GM18951 (cell line): ENCODE results near the gene HSPG2.
"Not testable (repeated sequence)": the region's sequence is repeated elsewhere in the genome, so short reads cannot be mapped to it uniquely, and the experiment has no call there.

Experiments used
- POLR2A ChIP-seq: IDR thresholded peaks from 4 replicates; pipeline ENCODE4 v1.6.1; 2011; ENCODE audit warnings: mild to moderate bottlenecking; ENCODE audit not compliant: insufficient read length, insufficient read depth; ENCODE audit errors: extremely low read depth
- in situ Hi-C: fragments of 300-500 bp; cut with MboI; formaldehyde crosslinking; loops from one replicate; pipeline ENCODE4 v1.12.0; 2022; ENCODE audit warnings: low sequenced_read_pairs, mixed read lengths, inconsistent platforms; ENCODE audit not compliant: unreplicated experiment

Gene HSPG2

GRCh38 chr1:21779613-21780521 is 157.2 kb downstream of the HSPG2 start:
- in situ Hi-C loops, result no loop called here
- no peak for TF ChIP-seq POLR2A

DNA sequence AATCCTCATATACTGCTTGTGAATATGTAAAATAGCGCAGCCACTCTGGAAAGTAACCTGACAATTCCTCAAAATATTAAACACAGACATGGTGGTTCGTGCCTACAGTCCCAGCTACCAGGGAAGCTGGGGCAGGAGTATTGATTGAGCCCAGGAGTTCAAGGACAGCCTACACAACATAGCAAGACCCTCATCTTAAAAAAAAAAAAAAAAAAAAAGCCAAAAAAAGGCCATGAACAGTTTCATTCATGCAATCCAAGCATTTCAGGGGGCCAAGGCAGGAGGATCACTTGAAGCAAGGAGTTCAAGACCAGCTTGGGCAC is 158.7 kb downstream of the HSPG2 start:
- in situ Hi-C loops, result no loop called here
- TF ChIP-seq POLR2A, result no peak

DNA sequence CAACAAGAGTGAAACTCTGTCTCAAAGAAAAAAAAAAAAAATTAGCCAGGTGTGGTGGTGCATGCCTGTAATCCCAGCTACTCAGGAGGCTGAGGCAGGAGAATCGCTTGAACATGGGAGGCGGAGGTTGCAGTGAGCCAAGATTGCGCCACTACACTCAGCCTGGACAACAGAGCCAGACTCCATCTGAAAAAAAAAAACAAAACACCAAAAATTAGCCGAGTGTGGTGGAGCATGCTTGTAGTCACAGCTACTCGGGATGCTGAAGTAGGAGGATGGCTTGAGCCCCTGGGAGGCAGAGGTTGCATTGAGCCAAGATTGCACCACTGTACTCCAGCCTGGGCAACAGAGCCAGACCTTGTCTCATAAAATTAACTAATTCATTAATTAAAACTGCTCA is 160.2 kb downstream of the HSPG2 start:
- in situ Hi-C loops, result not testable (repeated sequence)

DNA sequence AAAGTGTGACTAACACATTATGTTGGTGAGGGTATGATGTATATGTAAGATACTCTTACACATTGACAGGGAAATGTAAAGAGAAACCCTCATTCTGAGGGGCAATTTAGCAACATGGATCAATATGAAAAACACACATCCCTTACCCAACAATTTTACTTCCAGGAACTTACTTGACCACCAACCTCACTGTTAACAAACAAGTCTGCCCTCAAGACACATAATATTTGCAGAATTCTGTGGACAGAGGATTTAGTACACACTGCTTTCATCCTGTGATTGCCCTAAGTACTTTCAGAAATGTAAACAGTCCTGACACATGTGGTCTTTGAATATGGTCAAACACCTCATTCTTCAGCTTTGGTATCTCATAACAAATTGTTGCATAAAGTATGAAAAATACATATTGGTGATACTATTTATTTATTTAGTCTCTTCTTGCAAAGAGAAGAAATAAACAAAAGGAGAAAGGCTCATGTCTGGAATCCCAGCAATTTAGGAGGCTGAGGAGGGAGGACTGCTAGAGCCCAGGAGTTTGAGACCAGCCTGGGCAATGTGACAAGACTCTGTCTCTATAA is 161.0 kb downstream of the HSPG2 start:
- in situ Hi-C loops, result no loop called here
- TF ChIP-seq POLR2A, result no peak

DNA sequence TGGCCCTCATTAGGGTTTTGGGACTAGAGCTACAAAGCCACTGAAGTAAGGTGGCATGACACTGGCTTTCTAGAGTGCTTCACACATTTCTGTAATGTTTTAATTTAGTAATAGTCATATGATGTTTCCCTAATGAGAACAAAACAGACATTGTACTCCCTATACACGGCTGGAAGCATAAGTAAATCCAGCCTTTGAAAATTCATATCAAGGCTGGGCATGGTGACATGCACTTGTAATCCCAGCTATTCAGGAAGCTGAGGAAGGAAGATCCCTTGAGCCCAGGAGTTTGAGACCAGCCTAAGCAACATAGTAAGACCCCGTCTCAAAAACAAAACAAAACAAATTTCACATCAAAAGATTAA is 161.6 kb downstream of the HSPG2 start:
- in situ Hi-C loops, result no loop called here

GRCh38 chr1:21774835-21775549 is 162.1 kb downstream of the HSPG2 start:
- in situ Hi-C loops, result no loop called here
- TF ChIP-seq POLR2A, result no peak

More for the DNA sequence above, 161.6 kb downstream of the HSPG2 start:
- no peak for TF ChIP-seq POLR2A

DNA sequence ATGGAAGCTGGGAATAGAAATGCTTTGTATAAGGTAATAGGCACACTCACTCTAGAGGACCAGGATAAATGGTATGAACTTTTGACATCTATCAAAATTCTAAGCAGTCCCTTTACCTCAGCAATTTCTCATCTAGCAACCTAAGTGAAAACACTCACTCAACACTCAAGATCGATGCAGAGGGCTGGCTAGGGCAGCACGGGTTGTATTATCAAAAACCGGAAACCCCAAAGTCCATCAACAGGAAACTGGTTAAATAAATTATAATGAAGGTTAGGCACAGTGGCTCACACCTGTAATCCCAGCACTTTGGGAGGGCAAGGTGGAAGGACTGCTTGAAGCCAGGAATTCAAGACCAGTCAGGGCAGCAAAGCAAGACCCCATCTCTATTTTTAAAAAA is 163.5 kb downstream of the HSPG2 start:
- no peak for TF ChIP-seq POLR2A
- in situ Hi-C loops, result no loop called here
